ENCODE data around the gene SP2.

GRCh38 chr17:47927821-47928400, 31.9 kb downstream of the SP2 start:
- TF ChIP-seq, protein P1, sequence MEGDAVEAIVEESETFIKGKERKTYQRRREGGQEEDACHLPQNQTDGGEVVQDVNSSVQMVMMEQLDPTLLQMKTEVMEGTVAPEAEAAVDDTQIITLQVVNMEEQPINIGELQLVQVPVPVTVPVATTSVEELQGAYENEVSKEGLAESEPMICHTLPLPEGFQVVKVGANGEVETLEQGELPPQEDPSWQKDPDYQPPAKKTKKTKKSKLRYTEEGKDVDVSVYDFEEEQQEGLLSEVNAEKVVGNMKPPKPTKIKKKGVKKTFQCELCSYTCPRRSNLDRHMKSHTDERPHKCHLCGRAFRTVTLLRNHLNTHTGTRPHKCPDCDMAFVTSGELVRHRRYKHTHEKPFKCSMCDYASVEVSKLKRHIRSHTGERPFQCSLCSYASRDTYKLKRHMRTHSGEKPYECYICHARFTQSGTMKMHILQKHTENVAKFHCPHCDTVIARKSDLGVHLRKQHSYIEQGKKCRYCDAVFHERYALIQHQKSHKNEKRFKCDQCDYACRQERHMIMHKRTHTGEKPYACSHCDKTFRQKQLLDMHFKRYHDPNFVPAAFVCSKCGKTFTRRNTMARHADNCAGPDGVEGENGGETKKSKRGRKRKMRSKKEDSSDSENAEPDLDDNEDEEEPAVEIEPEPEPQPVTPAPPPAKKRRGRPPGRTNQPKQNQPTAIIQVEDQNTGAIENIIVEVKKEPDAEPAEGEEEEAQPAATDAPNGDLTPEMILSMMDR (IDR thresholded peaks at IDR 0.05): no peak
- TF ChIP-seq EZH2 (IDR thresholded peaks at IDR 0.05) (no peak), EZH2phosphoT487 (IDR thresholded peaks at IDR 0.05) (no peak)

Measured in neural progenitor cell (in vitro differentiated cells).